Endothelial cell of umbilical vein (primary cell): ENCODE data around the gene PDE1C. TPM values are rescaled to one million over a fixed set of nuclear protein-coding genes. Genes with fewer than 3 reads are reported as not detected.

ENCODE experiments used
- BruUV-seq: library from RNA; stranded (reverse); fragments of 400-500 nt; replicated peaks from 2 replicates; lab custom pipeline; 2021; lab: Mats Ljungman, UMichigan
- CTCF ChIA-PET: fragments of 300-600, 350-600 bp; sonication (Branson Sonifier 250); formaldehyde crosslinking; loops from one replicate; lab custom pipeline; 2021; ENCODE audit warnings: antibody characterized with exemption, inconsistent platforms; lab: Charles Lee
- POLR2A ChIA-PET: fragments of 300-600, 350-600 bp; sonication (Branson Sonifier 250); formaldehyde crosslinking; loops from one replicate; lab custom pipeline; 2021; ENCODE audit warnings: antibody characterized with exemption, inconsistent platforms; lab: Charles Lee
- DNase-seq: peaks from one replicate; pipeline ENCODE4 v3.0.0-alpha.2; 2011; ENCODE audit warnings: low read depth, low spot score
- FAIRE-seq: peaks from 2 replicates; lab custom pipeline; 2011; peaks lifted over from hg19 to GRCh38; lab: Jason Lieb, UNC
- H2AFZ ChIP-seq: 2 replicates; pipeline ENCODE4 v1.6.0; 2012; ENCODE audit warnings: low read depth, low read length, control low read depth, inconsistent platforms
- H3K27ac ChIP-seq: 2 replicates; pipeline ENCODE4 v1.5.1; 2011; ENCODE audit warnings: low read depth, mild to moderate bottlenecking, control low read depth, low read length, moderate library complexity; ENCODE audit not compliant: insufficient read depth
- H3K27me3 ChIP-seq, 2 experiments: 2 replicates each; pipeline versions ENCODE4 v1.6.0 to v1.6.1; 2011; ENCODE audit warnings: low read length in 2 of 2, mixed read lengths in 1 of 2; ENCODE audit not compliant: control insufficient read depth in 2 of 2, insufficient read depth in 2 of 2
- H3K36me3 ChIP-seq, 2 experiments: 2 replicates in 1 of 2; 3 replicates in 1 of 2; pipeline ENCODE4 v1.5.1; 2011; ENCODE audit warnings: low read length in 2 of 2, mild to moderate bottlenecking in 1 of 2, moderate library complexity in 1 of 2; ENCODE audit not compliant: control insufficient read depth in 2 of 2, insufficient read depth in 2 of 2; ENCODE audit errors: extremely low read depth in 1 of 2
- H3K4me1 ChIP-seq: 3 replicates; pipeline ENCODE4 v1.5.1; 2011; ENCODE audit warnings: mild to moderate bottlenecking, low read length; ENCODE audit not compliant: control insufficient read depth, insufficient read depth; ENCODE audit errors: extremely low read depth
- H3K4me2 ChIP-seq: 2 replicates; pipeline ENCODE4 v1.6.1; 2011; ENCODE audit warnings: low read length, control low read depth, mixed read lengths; ENCODE audit not compliant: insufficient read depth
- H3K4me3 ChIP-seq, 3 experiments: fragments of 200-600 bp in 1 of 3; sonication (generic), shearing (Covaris generic) in 1 of 3; replicated peaks in 1 of 3; 2 replicates each; pipeline ENCODE4 v1.5.1; 2011 to 2016; ENCODE audit warnings: control low read depth in 3 of 3, low read length in 3 of 3, mild to moderate bottlenecking in 2 of 3, inconsistent platforms in 1 of 3, low read depth in 1 of 3, moderate library complexity in 1 of 3; ENCODE audit not compliant: insufficient read depth in 1 of 3
- H3K79me2 ChIP-seq: 2 replicates; pipeline ENCODE4 v1.6.0; 2012; ENCODE audit warnings: low read length, inconsistent platforms; ENCODE audit not compliant: control insufficient read depth, insufficient read depth
- H3K9ac ChIP-seq: replicated peaks from 2 replicates; pipeline ENCODE3; 2011; ENCODE audit warnings: low read length, control low read depth; ENCODE audit not compliant: insufficient read depth; ENCODE audit errors: extremely low read depth
- H3K9me1 ChIP-seq: replicated peaks from 3 replicates; pipeline ENCODE4 v1.6.0; 2011; ENCODE audit warnings: mild to moderate bottlenecking, low read length; ENCODE audit not compliant: control insufficient read depth, insufficient read depth; ENCODE audit errors: extremely low read depth
- H3K9me3 ChIP-seq: replicated peaks from 2 replicates; pipeline ENCODE4 v1.5.1; 2012; ENCODE audit warnings: low read length, inconsistent platforms; ENCODE audit not compliant: control insufficient read depth, insufficient read depth
- H4K20me1 ChIP-seq: replicated peaks from 2 replicates; pipeline ENCODE3; 2011; ENCODE audit warnings: mild to moderate bottlenecking, low read length; ENCODE audit not compliant: control insufficient read depth, insufficient read depth; ENCODE audit errors: extremely low read depth
- EZH2 ChIP-seq: IDR thresholded peaks from 2 replicates; pipeline ENCODE4 v1.6.1; 2012; ENCODE audit warnings: borderline replicate concordance, low read depth, mild to moderate bottlenecking, moderate library complexity, low read length, inconsistent platforms; ENCODE audit not compliant: severe bottlenecking
- FOS ChIP-seq: IDR thresholded peaks from 2 replicates; pipeline ENCODE4 v1.6.1; 2011; ENCODE audit warnings: mild to moderate bottlenecking, low read length, moderate library complexity, borderline replicate concordance; ENCODE audit not compliant: insufficient read depth
- GATA2 ChIP-seq: IDR thresholded peaks from 2 replicates; pipeline ENCODE4 v1.7.0; 2011; ENCODE audit warnings: low read depth, mild to moderate bottlenecking, moderate library complexity, mixed read lengths, low read length; ENCODE audit not compliant: insufficient read length, insufficient read depth
- JUN ChIP-seq: IDR thresholded peaks from 2 replicates; pipeline ENCODE4 v1.6.1; 2011; ENCODE audit warnings: borderline replicate concordance, low read depth; ENCODE audit not compliant: insufficient read length, insufficient read depth
- MAX ChIP-seq: IDR thresholded peaks from 2 replicates; pipeline ENCODE4 v1.6.1; 2011; ENCODE audit not compliant: insufficient read depth, insufficient read length
- MYC ChIP-seq: IDR thresholded peaks from one replicate; pipeline ENCODE4 v1.6.1; 2011; ENCODE audit warnings: mild to moderate bottlenecking, low read depth, low read length
- POLR2A ChIP-seq: IDR thresholded peaks from 2 replicates; pipeline ENCODE4 v1.6.1; 2012; ENCODE audit warnings: low read depth, mild to moderate bottlenecking, control low read depth, low read length
- POLR2AphosphoS5 ChIP-seq: IDR thresholded peaks from 2 replicates; pipeline ENCODE4 v1.6.1; 2012; ENCODE audit warnings: low read depth, mild to moderate bottlenecking, control low read depth, low read length, moderate library complexity; ENCODE audit not compliant: insufficient read depth
- dilution Hi-C: fragments of 300-500 bp; cut with MboI; formaldehyde crosslinking; loops from one replicate; pipeline ENCODE4 v1.15.0; 2019; ENCODE audit warnings: low sequenced_read_pairs; ENCODE audit not compliant: extremely low pct_ligation_motif_present
- intact Hi-C: fragments of 100-400 bp; cut with micrococcal nuclease; formaldehyde crosslinking; loops from one replicate; pipeline ENCODE4 v1.10.0; 2022
- polyA plus RNA-seq, 4 experiments: library from polyadenylated mRNA; depleted of rRNA in 3 of 4; stranded (reverse) in 3 of 4; unstranded in 1 of 4; fragments of >200 nt; gene quantifications; 2 replicates each; pipeline versions ENCODE4 v1.2.1 to v1.2.3, GENCODE V29; 2011 to 2012; ENCODE audit warnings: missing spikeins in 1 of 4
- total RNA-seq: library from RNA; stranded (reverse); gene quantifications from 2 replicates; pipeline ENCODE4 v1.2.3, GENCODE V29; 2021
- TF ChIP-seq, protein P1 (sequence below), 2 donors: IDR thresholded peaks; 1 replicate in 1 of 2; 2 replicates in 1 of 2; pipeline ENCODE4 v1.5.1; 2011; ENCODE audit warnings: low read length in 2 of 2, mild to moderate bottlenecking in 2 of 2, moderate library complexity in 2 of 2, control low read depth in 1 of 2, inconsistent platforms in 1 of 2, low read depth in 1 of 2; ENCODE audit not compliant: insufficient read depth in 1 of 2; ENCODE audit errors: extremely low read depth in 1 of 2

PDE1C gene
- total and polyA plus RNA-seq, 2 donors (not counting 3 experiments of a cell fraction or from before 2014, with no cell fraction given), result 0.90 to 3.1 TPM

GRCh38 chr7:31872545-31873370 is 197.4 kb downstream of the PDE1C start:
- Histone ChIP-seq H3K79me2 (no peaks in the 10 kb centered on the region), H3K9me3 (no peaks in the 10 kb centered on the region), H4K20me1 (no peaks in the 10 kb centered on the region), H3K27ac (no peak overlapping the region), H3K4me3 (no peak overlapping the region), H2AFZ (no peak overlapping the region), H3K4me2 (no peak overlapping the region), H3K27me3 (no peaks in the 10 kb centered on the region), H3K4me1 (peaks cover 14% of the 10 kb centered on the region), H3K9me1 (no peaks in the 10 kb centered on the region), H3K9ac (no peak overlapping the region), H3K36me3 (no peaks in the 10 kb centered on the region)
- dilution Hi-C loops, result no loop called here
- POLR2A ChIA-PET, result no interaction called here
- CTCF ChIA-PET, result no interaction called here
- FAIRE-seq (no peak), DNase-seq (no peak)
- TF ChIP-seq POLR2A, result no peak
- no peak for TF ChIP-seq JUN
- no peak for TF ChIP-seq MYC
- TF ChIP-seq POLR2AphosphoS5, result no peak
- no peak for TF ChIP-seq EZH2
- TF ChIP-seq FOS, result no peak
- TF ChIP-seq, protein P1, sequence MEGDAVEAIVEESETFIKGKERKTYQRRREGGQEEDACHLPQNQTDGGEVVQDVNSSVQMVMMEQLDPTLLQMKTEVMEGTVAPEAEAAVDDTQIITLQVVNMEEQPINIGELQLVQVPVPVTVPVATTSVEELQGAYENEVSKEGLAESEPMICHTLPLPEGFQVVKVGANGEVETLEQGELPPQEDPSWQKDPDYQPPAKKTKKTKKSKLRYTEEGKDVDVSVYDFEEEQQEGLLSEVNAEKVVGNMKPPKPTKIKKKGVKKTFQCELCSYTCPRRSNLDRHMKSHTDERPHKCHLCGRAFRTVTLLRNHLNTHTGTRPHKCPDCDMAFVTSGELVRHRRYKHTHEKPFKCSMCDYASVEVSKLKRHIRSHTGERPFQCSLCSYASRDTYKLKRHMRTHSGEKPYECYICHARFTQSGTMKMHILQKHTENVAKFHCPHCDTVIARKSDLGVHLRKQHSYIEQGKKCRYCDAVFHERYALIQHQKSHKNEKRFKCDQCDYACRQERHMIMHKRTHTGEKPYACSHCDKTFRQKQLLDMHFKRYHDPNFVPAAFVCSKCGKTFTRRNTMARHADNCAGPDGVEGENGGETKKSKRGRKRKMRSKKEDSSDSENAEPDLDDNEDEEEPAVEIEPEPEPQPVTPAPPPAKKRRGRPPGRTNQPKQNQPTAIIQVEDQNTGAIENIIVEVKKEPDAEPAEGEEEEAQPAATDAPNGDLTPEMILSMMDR (IDR thresholded peaks at IDR 0.05; ENCODE audit: extremely low read depth in 1 of 2, insufficient read depth in 1 of 2, low read depth in 1 of 2, low read length in 2 of 2), result no peak
- no peak for TF ChIP-seq MAX
- no peak for TF ChIP-seq GATA2
- BruUV-seq, result no TSS peak
- intact Hi-C loops, result no loop called here
